Upper lobe of left lung (tissue), 6 donors: ENCODE data around the gene ADSS1. TPM values are rescaled to one million over a fixed set of nuclear protein-coding genes. Genes with fewer than 3 reads are reported as not detected.
A peak's percentile ranks its signal among the peaks of the same experiment; 100 is the strongest.

Experiments used
- ATAC-seq, 2 donors: fragments of 200-7000 bp; cut with Tn5 transposase; one replicate each; pipeline ENCODE4 v1.9.1; 2022; ENCODE audit warnings: mild to moderate bottlenecking in 2 of 2, moderate library complexity in 2 of 2; ENCODE audit not compliant: low FRiP score in 2 of 2
- DNase-seq, 2 donors: peaks; one replicate each; pipeline ENCODE4 v3.0.0-alpha.2; 2019 to 2020
- H3K27ac ChIP-seq, 4 donors: fragments of 200-600 bp; sonication (generic); one replicate each; pipeline ENCODE4 v1.5.1; 2016 to 2019
- H3K27me3 ChIP-seq, 4 donors: fragments of 200-600 bp; sonication (generic); one replicate each; pipeline ENCODE4 v1.5.1; 2017 to 2019
- H3K36me3 ChIP-seq, 4 donors: fragments of 200-600 bp; sonication (generic); one replicate each; pipeline ENCODE4 v1.5.1; 2016 to 2019
- H3K4me1 ChIP-seq, 4 donors: fragments of 200-600 bp; sonication (generic); one replicate each; pipeline ENCODE4 v1.5.1; 2018 to 2019
- H3K4me3 ChIP-seq, 4 donors: fragments of 200-600 bp; sonication (generic); one replicate each; pipeline ENCODE4 v1.5.1; 2017 to 2019; ENCODE audit warnings: mild to moderate bottlenecking in 2 of 4, moderate library complexity in 1 of 4
- H3K9me3 ChIP-seq, 4 donors: fragments of 200-600 bp; sonication (generic); one replicate each; pipeline ENCODE4 v1.5.1; 2018 to 2019
- CTCF ChIP-seq, 6 experiments: fragments of 450-650 bp in 4 of 6; fragments of 200-600 bp in 2 of 6; sonication (generic) in 2 of 6; IDR thresholded peaks; one replicate each; pipeline ENCODE4 v1.5.1; 2016 to 2019; ENCODE audit warnings: antibody characterized with exemption in 6 of 6
- EP300 ChIP-seq, 4 donors: sonication (generic); formaldehyde crosslinking; IDR thresholded peaks; one replicate each; pipeline ENCODE4 v1.5.1; 2017; ENCODE audit warnings: antibody characterized with exemption in 4 of 4, control low read depth in 2 of 4
- POLR2A ChIP-seq, 4 donors: fragments of 450-650 bp; IDR thresholded peaks; one replicate each; pipeline ENCODE4 v1.5.1; 2016 to 2017; ENCODE audit warnings: antibody characterized with exemption in 4 of 4, mild to moderate bottlenecking in 2 of 4
- POLR2AphosphoS5 ChIP-seq, 2 donors: sonication (generic); formaldehyde crosslinking; IDR thresholded peaks; one replicate each; pipeline ENCODE4 v1.5.1; 2017; ENCODE audit warnings: antibody characterized with exemption in 2 of 2
- WGBS, 2 donors: methylation state at CpG; one replicate each; pipeline ENCODE4 v1.1.5; 2017 to 2018; 5-methylcytosine and 5-hydroxymethylcytosine counted together
- total RNA-seq, 6 donors: library from RNA; depleted of rRNA in 4 of 6; stranded (reverse); fragments of >200 nt in 4 of 6; gene quantifications; one replicate each; pipeline versions ENCODE4 v1.1.0 to v1.2.1, GENCODE V29; 2016 to 2021
- donor health status: DM: no; HTN: no; CAD: no; lungs with moderate emphysema.
- donor health status: DM: no; HTN: yes; CAD: no; lungs with severe emphysema.

Gene ADSS1
- total RNA-seq, 6 donors from 2014 or later: 4.9 to 34.6 (median 6.2) TPM

DNA sequence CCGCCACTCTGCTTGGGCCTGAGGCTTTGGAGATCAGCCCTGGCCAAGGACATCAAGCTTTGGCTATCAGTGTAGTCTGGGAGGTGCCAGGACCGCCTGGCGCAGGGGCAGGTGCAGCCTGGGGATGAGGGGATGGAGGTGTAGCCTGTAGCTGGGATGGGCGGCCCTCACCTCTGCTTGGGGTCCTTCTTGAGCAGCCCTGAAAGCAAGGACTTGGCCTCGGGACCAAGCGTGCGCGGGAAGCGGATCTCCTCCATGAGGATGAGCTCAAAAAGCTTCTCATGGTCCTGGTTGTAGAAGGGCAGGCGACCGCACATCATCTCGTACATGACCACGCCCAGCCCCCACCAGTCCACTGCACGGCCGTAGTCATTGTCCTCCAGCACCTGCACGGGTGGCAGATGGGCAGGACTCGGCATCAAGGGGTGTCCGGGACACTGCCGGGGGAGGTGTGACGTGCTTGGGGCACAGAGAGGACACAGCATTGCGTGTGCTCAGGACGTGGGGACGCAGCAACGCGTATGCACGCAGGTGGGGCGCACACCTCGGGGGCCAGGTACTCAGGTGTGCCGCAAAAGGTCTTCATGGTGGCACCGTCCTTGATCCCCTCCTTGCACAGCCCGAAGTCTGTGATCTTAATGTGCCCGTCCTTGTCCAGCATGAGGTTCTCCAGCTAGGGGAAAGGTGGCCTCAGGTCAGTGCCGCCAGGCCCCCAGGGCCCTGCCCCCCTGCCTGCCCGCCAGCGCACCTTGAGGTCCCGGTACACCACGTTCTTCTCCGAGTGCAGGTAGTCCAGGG is 48.9 kb downstream of the ADSS1 start:
- DNase-seq: peak in 1 of 2 donors; percentile 83
- WGBS, 2 donors: 86 to 94% methylated on average over 10 to 36 of the region's 38 CpGs
- no peak for ATAC-seq
- TF ChIP-seq POLR2AphosphoS5 (IDR thresholded peaks at IDR 0.05) (no peak), EP300 (IDR thresholded peaks at IDR 0.05) (no peak), POLR2A (IDR thresholded peaks at IDR 0.05) (no peak), CTCF (IDR thresholded peaks at IDR 0.05) (no peak)
- Histone ChIP-seq H3K4me3 (no peak overlapping the region), H3K9me3 (peaks cover 0 to 5% (median 0%) of the 10 kb centered on the region in 4 donors), H3K27ac (no peak overlapping the region), H3K36me3 (peaks cover 0 to 77% (median 64%) of the 10 kb centered on the region in 4 donors), H3K4me1 (peaks cover 10 to 27% (median 20%) of the 10 kb centered on the region in 4 donors), H3K27me3 (no peaks in the 10 kb centered on the region)

GRCh38 chr14:104773505-104774452 is 49.8 kb downstream of the ADSS1 start:
- Histone ChIP-seq H3K9me3 (peaks cover 0 to 5% (median 0%) of the 10 kb centered on the region in 4 donors), H3K4me1 (peaks cover 7 to 19% (median 14%) of the 10 kb centered on the region in 4 donors), H3K4me3 (no peak overlapping the region), H3K27me3 (no peaks in the 10 kb centered on the region), H3K36me3 (peaks cover 0 to 83% (median 64%) of the 10 kb centered on the region in 4 donors), H3K27ac (peak overlapping the region in 1 of 4 donors; percentile 62)
- TF ChIP-seq CTCF (IDR thresholded peaks at IDR 0.05) (peak in 1 of 6 experiments; percentile 6), POLR2AphosphoS5 (IDR thresholded peaks at IDR 0.05) (no peak), POLR2A (IDR thresholded peaks at IDR 0.05) (no peak)
- ATAC-seq (peak in 1 of 2 donors; percentile 0), DNase-seq (peak in 1 of 2 donors; percentile 80)
- 88% methylated on average over 29 to 45 of the region's 46 CpGs for WGBS, 2 donors

DNA sequence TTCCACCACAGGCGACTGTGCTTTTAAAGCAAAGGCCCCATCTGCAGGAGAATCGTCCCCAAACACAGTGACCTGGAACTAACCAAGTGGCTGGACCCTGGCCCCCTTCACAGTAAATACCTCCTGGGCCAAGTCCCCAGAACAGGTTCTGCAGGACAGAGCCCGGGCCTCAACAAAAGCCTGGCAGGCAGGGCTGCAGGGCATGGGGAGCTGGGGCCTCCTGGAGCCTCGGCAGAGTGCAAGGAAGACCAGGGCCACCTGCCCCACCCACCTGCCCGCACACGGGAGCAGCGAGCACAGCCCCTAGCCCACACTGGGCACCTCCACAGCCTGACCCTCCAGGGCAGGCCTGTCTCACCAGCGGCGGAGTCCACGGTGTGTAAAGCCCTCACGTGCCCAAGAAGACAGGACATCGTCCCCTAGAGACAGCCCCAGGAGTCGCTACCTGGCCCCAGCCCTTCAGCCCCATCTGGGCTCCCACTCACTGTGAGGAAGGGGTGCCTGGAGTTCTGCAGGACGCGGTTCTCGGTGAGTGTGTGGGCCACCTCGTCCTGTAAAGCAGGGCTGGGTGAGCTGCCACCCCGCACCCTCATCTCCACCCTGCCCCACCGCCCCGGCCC is 50.5 kb downstream of the ADSS1 start:
- no peak overlapping the region for H3K4me3 ChIP-seq
- 81 to 85% methylated on average over 5 to 18 of the region's 20 CpGs for WGBS, 2 donors

More for the DNA sequence above, 50.5 kb downstream of the ADSS1 start:
- TF ChIP-seq POLR2AphosphoS5 (IDR thresholded peaks at IDR 0.05) (no peak), CTCF (IDR thresholded peaks at IDR 0.05) (no peak), EP300 (IDR thresholded peaks at IDR 0.05) (no peak), POLR2A (IDR thresholded peaks at IDR 0.05) (no peak)
- Histone ChIP-seq H3K27ac (peak overlapping the region in 2 of 4 donors; percentile 36 to 62), H3K4me1 (peaks cover 3 to 17% (median 11%) of the 10 kb centered on the region in 4 donors), H3K9me3 (peaks cover 0 to 5% (median 0%) of the 10 kb centered on the region in 4 donors), H3K36me3 (peaks cover 0 to 90% (median 63%) of the 10 kb centered on the region in 4 donors), H3K27me3 (no peaks in the 10 kb centered on the region)
- ATAC-seq (peak in 1 of 2 donors; percentile 62), DNase-seq (peak; percentile 76 to 80)
